ENCODE data around the gene PRDX5.

- no peak for TF ChIP-seq L3MBTL2 (conservative IDR thresholded peaks at IDR 0.05)
- no peak for TF ChIP-seq SUZ12 (IDR thresholded peaks at IDR 0.05)
- TF ChIP-seq ELF4 (IDR thresholded peaks at IDR 0.05), result no peak
- TF ChIP-seq FOXM1 (IDR thresholded peaks at IDR 0.05; ENCODE audit: borderline replicate concordance), result no peak
- TF ChIP-seq ZNF384 (IDR thresholded peaks at IDR 0.05), result no peak
- no peak for TF ChIP-seq PKNOX1 (IDR thresholded peaks at IDR 0.05)
- TF ChIP-seq FOXA1 (IDR thresholded peaks at IDR 0.05), result no peak
- TF ChIP-seq SP1 (IDR thresholded peaks at IDR 0.05), result no peak
- no peak for TF ChIP-seq LEF1 (IDR thresholded peaks at IDR 0.05; ENCODE audit: borderline replicate concordance)
- TF ChIP-seq TARDBP (IDR thresholded peaks at IDR 0.05), result no peak
- TF ChIP-seq NFRKB (IDR thresholded peaks at IDR 0.05), result no peak
- TF ChIP-seq CTBP1 (IDR thresholded peaks at IDR 0.05; ENCODE audit: borderline replicate concordance), result no peak
These were observed 39.5 kb downstream of the PRDX5 start for GRCh38 chr11:64357446-64357845.

All from HEK293T (cell line).